IMR-90 (cell line): ENCODE measurements around the gene C5orf63. TPM values are rescaled to one million over a fixed set of nuclear protein-coding genes. Genes with fewer than 3 reads are reported as not detected.

Experiments used
- CHD1 ChIP-seq: IDR thresholded peaks from 2 replicates; pipeline ENCODE4 v1.6.1; 2012; ENCODE audit warnings: low read depth, low read length, improper control_type of control experiment
- USF2 ChIP-seq: fragments of 150-350 bp; IDR thresholded peaks from 2 replicates; pipeline ENCODE4 v1.6.1; 2017; ENCODE audit warnings: mild to moderate bottlenecking, antibody characterized with exemption, low read length, low read depth
- polyA plus RNA-seq, 3 experiments: library from polyadenylated mRNA; depleted of rRNA; stranded (reverse); fragments of >200 nt; gene quantifications; 2 replicates each; pipeline ENCODE4 v1.2.3, GENCODE V29; 2012; ENCODE audit warnings: low replicate concordance in 1 of 3
- total RNA-seq: library from RNA; depleted of rRNA; stranded (reverse); fragments of >200 nt; gene quantifications from 2 replicates; pipeline ENCODE4 v1.2.3, GENCODE V29; 2012

C5orf63 gene
- total and polyA plus RNA-seq, 2 of the 4 experiments (the other 2 are of a cell fraction), result 0.72 to 1.1 TPM

GRCh38 chr5:127030259-127031146, 42.8 kb downstream of the C5orf63 start, which contains the start of gene MARCHF3 (continued):
- no peak for TF ChIP-seq USF2
- TF ChIP-seq CHD1, result no peak
